A673 (cell line): ENCODE data around the gene OSBPL6. TPM values are rescaled to one million over a fixed set of nuclear protein-coding genes. Genes with fewer than 3 reads are reported as not detected.

Experiments
- BruUV-seq: library from RNA; stranded (reverse); fragments of 400-500 nt; replicated peaks from 2 replicates; lab custom pipeline; 2021; lab: Mats Ljungman, UMichigan
- CTCF ChIA-PET: fragments of 300-600 bp; sonication (Branson Sonifier 250); formaldehyde crosslinking; loops from one replicate; lab custom pipeline; 2022; ENCODE audit warnings: antibody characterized with exemption; lab: Charles Lee
- POLR2A ChIA-PET: fragments of 300-600 bp; sonication (Branson Sonifier 250); formaldehyde crosslinking; loops from one replicate; lab custom pipeline; 2022; ENCODE audit warnings: antibody characterized with exemption; ENCODE audit not compliant: low non-redundant PET; lab: Charles Lee
- DNase-seq: peaks from one replicate; pipeline ENCODE4 v3.0.0-alpha.2; 2015; ENCODE audit warnings: low spot score
- H3K27ac ChIP-seq: fragments of 200-600 bp; sonication (generic); 2 replicates; pipeline ENCODE4 v1.5.1; 2016; ENCODE audit warnings: mixed run types, low read depth, mild to moderate bottlenecking, mixed read lengths, antibody characterized with exemption, low read length; ENCODE audit not compliant: poor library complexity, severe bottlenecking
- H3K27me3 ChIP-seq: fragments of 200-600 bp; sonication (generic); replicated peaks from 2 replicates; pipeline ENCODE4 v1.6.1; 2017; ENCODE audit warnings: mixed run types, low read depth, mild to moderate bottlenecking, mixed read lengths, antibody characterized with exemption, low read length; ENCODE audit not compliant: insufficient read depth, poor library complexity
- H3K36me3 ChIP-seq: fragments of 200-600 bp; sonication (generic); 2 replicates; pipeline ENCODE4 v1.6.1; 2016; ENCODE audit warnings: mixed run types, mild to moderate bottlenecking, mixed read lengths, antibody characterized with exemption, low read length; ENCODE audit not compliant: insufficient read depth, poor library complexity, severe bottlenecking
- H3K4me1 ChIP-seq: fragments of 200-600 bp; sonication (generic); 2 replicates; pipeline ENCODE4 v1.6.1; 2017; ENCODE audit warnings: mixed run types, mild to moderate bottlenecking, mixed read lengths, antibody characterized with exemption, low read length; ENCODE audit not compliant: insufficient read depth, poor library complexity, severe bottlenecking
- H3K4me3 ChIP-seq: fragments of 200-600 bp; sonication (generic); 2 replicates; pipeline ENCODE4 v1.5.1; 2016; ENCODE audit warnings: low read depth, mixed run types, mild to moderate bottlenecking, mixed read lengths, low read length; ENCODE audit not compliant: poor library complexity, severe bottlenecking
- H3K9me3 ChIP-seq: fragments of 200-600 bp; sonication (generic); 2 replicates; pipeline ENCODE4 v1.6.1; 2016; ENCODE audit warnings: mixed run types, low read depth, mild to moderate bottlenecking, mixed read lengths, antibody characterized with exemption, low read length; ENCODE audit not compliant: poor library complexity, severe bottlenecking
- EZH2 ChIP-seq: fragments of 200-600 bp; sonication (generic); IDR thresholded peaks from 2 replicates; pipeline ENCODE4 v1.6.1; 2017; ENCODE audit warnings: borderline replicate concordance, low read depth, mild to moderate bottlenecking, mixed read lengths, antibody characterized with exemption, low read length; ENCODE audit not compliant: poor library complexity, severe bottlenecking
- intact Hi-C: fragments of 100-400 bp; cut with micrococcal nuclease; formaldehyde crosslinking; loops from one replicate; pipeline ENCODE4 v1.10.0; 2022; ENCODE audit not compliant: unreplicated experiment
- total RNA-seq: library from RNA; stranded (reverse); gene quantifications from 2 replicates; pipeline ENCODE4 v1.2.3, GENCODE V29; 2021
- TF ChIP-seq, protein P1 (sequence below): fragments of 300-800, 200-600 bp; sonication (generic); conservative IDR thresholded peaks from 2 replicates; pipeline ENCODE4 v1.5.1; 2017; ENCODE audit warnings: low read depth, mild to moderate bottlenecking, antibody characterized with exemption, low read length, moderate library complexity, mixed read lengths

OSBPL6 gene
- total RNA-seq, 1 experiment from 2014 or later = 19.3 TPM

DNA sequence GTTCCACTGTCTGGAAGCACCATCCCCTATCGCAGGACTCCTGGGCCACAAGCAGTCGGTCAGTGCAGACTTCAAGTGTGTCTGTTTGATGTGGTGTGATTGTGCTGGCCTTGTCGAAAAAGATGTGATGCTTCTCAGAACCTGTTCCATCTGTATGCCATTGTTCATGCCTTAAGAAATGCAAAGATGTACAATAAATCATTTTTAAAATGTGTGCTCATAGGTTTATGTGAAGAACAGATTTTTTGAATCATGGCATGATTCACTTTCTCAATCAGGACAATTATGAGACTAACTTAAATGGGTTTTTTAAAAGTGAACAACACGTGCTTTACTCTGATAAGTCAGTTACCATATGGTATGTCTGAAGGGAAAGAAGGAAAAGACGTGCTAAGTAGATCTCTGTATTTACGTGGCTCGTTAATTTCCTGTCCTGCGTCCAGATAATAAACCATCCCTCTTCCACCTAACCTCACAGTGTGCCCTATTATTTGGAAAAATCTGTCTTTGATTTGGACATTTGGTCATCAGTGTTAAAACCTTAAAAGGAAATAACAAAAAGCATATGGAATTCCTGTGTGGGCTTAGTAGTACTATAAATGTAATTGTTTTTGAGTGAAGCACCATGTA is 201.7 kb downstream of the OSBPL6 start:
- TF ChIP-seq, protein P1, sequence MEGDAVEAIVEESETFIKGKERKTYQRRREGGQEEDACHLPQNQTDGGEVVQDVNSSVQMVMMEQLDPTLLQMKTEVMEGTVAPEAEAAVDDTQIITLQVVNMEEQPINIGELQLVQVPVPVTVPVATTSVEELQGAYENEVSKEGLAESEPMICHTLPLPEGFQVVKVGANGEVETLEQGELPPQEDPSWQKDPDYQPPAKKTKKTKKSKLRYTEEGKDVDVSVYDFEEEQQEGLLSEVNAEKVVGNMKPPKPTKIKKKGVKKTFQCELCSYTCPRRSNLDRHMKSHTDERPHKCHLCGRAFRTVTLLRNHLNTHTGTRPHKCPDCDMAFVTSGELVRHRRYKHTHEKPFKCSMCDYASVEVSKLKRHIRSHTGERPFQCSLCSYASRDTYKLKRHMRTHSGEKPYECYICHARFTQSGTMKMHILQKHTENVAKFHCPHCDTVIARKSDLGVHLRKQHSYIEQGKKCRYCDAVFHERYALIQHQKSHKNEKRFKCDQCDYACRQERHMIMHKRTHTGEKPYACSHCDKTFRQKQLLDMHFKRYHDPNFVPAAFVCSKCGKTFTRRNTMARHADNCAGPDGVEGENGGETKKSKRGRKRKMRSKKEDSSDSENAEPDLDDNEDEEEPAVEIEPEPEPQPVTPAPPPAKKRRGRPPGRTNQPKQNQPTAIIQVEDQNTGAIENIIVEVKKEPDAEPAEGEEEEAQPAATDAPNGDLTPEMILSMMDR = no peak
- no peak for TF ChIP-seq EZH2
- Histone ChIP-seq H3K9me3 (no peaks in the 10 kb centered on the region), H3K36me3 (no peaks in the 10 kb centered on the region), H3K4me1 (no peaks in the 10 kb centered on the region), H3K4me3 (no peak overlapping the region), H3K27ac (no peak overlapping the region), H3K27me3 (no peaks in the 10 kb centered on the region)
- no peak for DNase-seq
- no TSS peak for BruUV-seq
- intact Hi-C loops = loop anchor here (5.0 kb wide), 1 partner anchor 284 kb away; the partner anchor contains the start of gene RBM45
- POLR2A ChIA-PET = no interaction called here
- CTCF ChIA-PET = interaction anchor here (0.7 kb wide), 1 partner anchor 18 kb away, joined by 3 read pairs; no protein-coding TSS in a partner anchor

DNA sequence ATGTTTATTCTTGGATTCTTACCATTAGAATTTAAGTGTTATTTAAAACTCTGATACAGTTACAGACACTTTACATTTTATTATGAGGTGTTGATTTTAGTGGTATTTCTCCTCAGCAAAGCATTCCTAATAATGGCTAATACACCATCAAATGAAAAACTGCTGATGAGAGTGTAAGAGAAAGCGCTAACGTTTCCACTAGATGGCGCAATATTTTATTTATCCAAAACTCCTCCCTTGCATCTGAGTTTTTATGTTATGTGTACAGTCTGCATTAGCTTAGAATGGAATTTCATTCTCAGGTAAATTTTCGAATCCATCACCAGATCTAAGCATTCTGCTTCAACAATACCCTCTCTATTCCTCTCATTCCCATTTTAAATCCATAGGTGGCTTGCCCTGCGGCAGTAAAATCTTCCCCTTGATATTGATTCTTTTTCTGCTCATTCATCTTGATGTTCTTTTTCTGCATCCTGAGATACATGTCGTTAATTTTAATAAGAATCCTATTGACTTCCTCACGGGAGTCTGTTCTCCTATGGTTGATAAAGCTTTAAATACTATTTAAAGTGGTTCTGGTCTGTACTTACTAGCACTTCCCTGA is 202.8 kb downstream of the OSBPL6 start:
- H3K4me1 ChIP-seq = no peaks in the 10 kb centered on the region
- DNase-seq = peak; percentile 61
- no TSS peak for BruUV-seq

DNA sequence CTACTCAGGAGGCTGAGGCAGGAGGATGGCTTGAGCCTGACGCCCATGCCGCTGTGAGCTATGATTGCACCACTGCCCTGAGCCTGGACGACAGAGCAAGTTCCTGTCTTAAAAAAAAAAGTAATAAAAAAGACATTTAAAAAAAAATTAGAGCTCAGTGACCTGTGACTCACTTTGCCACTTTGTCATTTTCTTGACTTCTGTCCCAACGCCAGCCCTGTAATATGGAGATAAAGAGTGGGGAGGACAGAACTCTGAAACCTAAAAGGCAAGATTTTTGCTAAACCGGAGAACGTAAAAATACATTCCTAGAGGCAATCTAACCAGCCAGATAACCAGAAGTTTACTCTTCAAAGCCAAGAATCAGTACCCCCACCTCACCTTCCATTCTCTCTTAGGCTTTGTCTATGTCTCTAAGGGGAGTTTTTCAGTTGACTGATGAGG is 207.7 kb downstream of the OSBPL6 start:
- TF ChIP-seq EZH2 = no peak
- TF ChIP-seq, protein P1 = no peak
- DNase-seq = no peak

More for the DNA sequence above, 202.8 kb downstream of the OSBPL6 start:
- H3K36me3 ChIP-seq = no peaks in the 10 kb centered on the region
- no peak overlapping the region for H3K4me3 ChIP-seq
- H3K27ac ChIP-seq = no peak overlapping the region
- TF ChIP-seq, protein P1 = peak; percentile 76
- no peak for TF ChIP-seq EZH2
- no peaks in the 10 kb centered on the region for H3K9me3 ChIP-seq
- H3K27me3 ChIP-seq = no peaks in the 10 kb centered on the region
- ChIA-PET CTCF (no interaction called here), POLR2A (no interaction called here)
- intact Hi-C loops = loop anchor here (5.0 kb wide), 1 partner anchor 285 kb away; the partner anchor contains the start of gene RBM45

More for the DNA sequence above, 207.7 kb downstream of the OSBPL6 start:
- Histone ChIP-seq H3K27ac (no peak overlapping the region), H3K36me3 (no peaks in the 10 kb centered on the region), H3K9me3 (no peaks in the 10 kb centered on the region), H3K4me1 (no peaks in the 10 kb centered on the region), H3K4me3 (no peak overlapping the region), H3K27me3 (no peaks in the 10 kb centered on the region)
- POLR2A ChIA-PET = no interaction called here
- CTCF ChIA-PET = no interaction called here
- intact Hi-C loops = no loop called here
- BruUV-seq = no TSS peak
